GM21528 (cell line): ENCODE data around the gene ARIH2.

Source experiments
- ATAC-seq: cut with Tn5 transposase; IDR thresholded peaks from one replicate; pipeline ENCODE4 v1.9.1; 2021; ENCODE audit warnings: mild to moderate bottlenecking, moderate library complexity; ENCODE audit not compliant: unreplicated experiment, low FRiP score

The ARIH2 gene

GRCh38 chr3:49030321-49030720 lies 111.7 kb downstream of the ARIH2 start:
- no peak for ATAC-seq

DNA sequence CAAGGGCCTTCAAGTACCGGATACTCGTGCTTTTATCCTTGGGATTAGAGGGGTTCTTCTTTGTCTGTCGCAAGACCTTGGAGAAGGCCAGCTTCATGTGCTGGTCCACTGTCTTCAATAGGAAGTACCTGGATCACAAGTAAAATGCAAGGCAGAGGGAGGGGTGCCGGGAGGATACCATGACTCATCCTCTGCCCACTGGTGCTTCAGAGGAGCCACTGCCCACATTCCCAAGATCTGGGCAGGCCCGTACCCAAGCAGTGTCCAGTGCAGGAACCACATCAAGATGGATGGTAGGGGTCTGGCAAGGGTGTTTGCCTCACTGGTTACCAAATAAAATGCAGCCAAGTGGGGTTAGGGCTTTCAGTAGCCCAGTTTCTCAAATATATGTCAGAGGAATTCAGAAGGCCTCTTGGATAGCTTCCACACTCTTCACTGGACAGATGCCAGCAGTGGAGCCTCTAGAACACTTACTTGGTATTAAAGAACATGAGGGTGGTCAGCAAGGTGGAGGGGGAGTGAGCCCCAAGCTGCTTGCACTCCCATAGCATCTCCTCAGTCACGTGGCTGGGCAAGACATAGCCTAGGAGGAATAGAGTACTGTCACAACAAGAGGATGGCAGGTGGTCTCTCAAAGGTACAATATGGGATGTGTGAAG lies 114.1 kb downstream of the ARIH2 start:
- no peak for ATAC-seq

DNA sequence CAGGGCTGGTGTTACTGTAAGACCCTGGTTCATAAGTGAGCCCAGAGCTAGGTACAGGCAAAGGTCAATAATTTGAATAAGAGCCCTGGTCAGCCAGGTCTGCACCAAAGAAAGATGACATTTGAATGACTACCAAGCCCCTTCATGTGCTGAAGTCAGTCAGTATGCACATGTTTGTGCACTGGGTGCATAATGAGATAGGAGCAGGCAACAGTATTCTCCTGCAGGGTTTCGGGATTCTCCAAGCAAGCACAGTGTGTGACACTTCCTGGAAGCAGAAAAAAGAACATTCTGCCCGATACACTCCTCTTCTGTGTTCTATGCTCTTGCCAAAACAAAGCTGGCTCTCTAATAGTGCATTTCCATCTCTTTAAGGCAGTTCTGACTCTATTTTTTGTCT lies 116.0 kb downstream of the ARIH2 start:
- no peak for ATAC-seq

DNA sequence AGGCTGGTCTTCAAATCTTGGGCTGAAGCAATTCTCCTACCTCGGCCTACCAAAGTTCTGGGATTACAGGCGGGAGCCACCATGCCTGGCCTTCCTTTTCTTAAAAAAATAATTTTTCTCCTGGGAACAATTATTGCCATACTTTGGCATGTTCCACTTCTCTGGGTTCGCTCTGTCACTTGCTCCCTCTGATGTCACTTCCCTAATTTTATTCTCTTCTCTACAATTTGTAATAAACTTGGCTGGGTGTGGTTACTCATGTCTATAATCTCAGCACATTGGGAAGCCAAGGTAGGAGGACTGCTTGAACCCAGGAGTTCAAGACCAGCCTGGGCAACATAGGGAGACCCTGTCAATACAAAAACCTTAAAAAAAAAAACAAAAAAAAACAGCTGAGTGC lies 116.6 kb downstream of the ARIH2 start:
- ATAC-seq: no peak
